Measurements from ENCODE around the gene H3-3A.

Gene H3-3A

DNA sequence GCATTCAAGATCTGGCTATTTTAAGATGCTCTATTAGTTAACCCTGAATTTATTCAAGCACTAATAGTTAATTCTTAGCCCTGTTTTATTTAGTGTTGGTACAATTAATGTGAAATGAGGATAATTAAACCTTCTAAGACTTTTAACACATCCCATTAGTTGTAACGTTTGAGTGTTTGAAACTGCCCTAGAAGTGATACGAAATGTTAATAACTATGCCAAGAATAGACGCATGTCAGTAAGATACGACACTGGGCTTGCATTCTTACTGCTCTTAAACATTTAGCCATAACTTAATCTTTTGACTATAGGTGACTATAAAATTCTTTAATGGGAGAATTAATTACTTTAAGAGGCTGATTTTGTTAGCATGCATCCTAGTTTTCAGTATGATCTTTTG lies 9.8 kb downstream of the H3-3A start:
- peaks cover 28% of the 10 kb centered on the region for H3K36me3 ChIP-seq (replicated peaks; ENCODE audit: insufficient read depth, low read length)
- H3K27me3 ChIP-seq (replicated peaks; ENCODE audit: insufficient read depth, low read length): no peaks in the 10 kb centered on the region
- H2AFZ ChIP-seq (ENCODE audit: low read length): no peak overlapping the region
- no peaks in the 10 kb centered on the region for H3K4me1 ChIP-seq (ENCODE audit: low read length)
- peaks cover 35% of the 10 kb centered on the region for H3K79me2 ChIP-seq (ENCODE audit: low read length)
- H3K9me3 ChIP-seq (replicated peaks; ENCODE audit: insufficient read depth, low read length): no peaks in the 10 kb centered on the region
- H3K9ac ChIP-seq (ENCODE audit: low read length): no peak overlapping the region
- H3F3A ChIP-seq (ENCODE audit: insufficient read depth, low read length): peaks cover 66% of the 10 kb centered on the region
- DNase-seq: no peak
- no peak overlapping the region for H3K4me3 ChIP-seq (ENCODE audit: low read length)
- no peak overlapping the region for H3K27ac ChIP-seq (ENCODE audit: low read length)
- no peaks in the 10 kb centered on the region for H3K9me2 ChIP-seq (replicated peaks; ENCODE audit: insufficient read depth, low read length)
- TF ChIP-seq, protein P1, sequence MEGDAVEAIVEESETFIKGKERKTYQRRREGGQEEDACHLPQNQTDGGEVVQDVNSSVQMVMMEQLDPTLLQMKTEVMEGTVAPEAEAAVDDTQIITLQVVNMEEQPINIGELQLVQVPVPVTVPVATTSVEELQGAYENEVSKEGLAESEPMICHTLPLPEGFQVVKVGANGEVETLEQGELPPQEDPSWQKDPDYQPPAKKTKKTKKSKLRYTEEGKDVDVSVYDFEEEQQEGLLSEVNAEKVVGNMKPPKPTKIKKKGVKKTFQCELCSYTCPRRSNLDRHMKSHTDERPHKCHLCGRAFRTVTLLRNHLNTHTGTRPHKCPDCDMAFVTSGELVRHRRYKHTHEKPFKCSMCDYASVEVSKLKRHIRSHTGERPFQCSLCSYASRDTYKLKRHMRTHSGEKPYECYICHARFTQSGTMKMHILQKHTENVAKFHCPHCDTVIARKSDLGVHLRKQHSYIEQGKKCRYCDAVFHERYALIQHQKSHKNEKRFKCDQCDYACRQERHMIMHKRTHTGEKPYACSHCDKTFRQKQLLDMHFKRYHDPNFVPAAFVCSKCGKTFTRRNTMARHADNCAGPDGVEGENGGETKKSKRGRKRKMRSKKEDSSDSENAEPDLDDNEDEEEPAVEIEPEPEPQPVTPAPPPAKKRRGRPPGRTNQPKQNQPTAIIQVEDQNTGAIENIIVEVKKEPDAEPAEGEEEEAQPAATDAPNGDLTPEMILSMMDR (IDR thresholded peaks at IDR 0.05; ENCODE audit: low read length): no peak
- TF ChIP-seq EZH2 (optimal IDR thresholded peaks at IDR 0.05; ENCODE audit: low read depth, low read length): no peak
- no peak for TF ChIP-seq EZH2phosphoT487 (IDR thresholded peaks at IDR 0.05; ENCODE audit: low read length)
- peaks cover 27% of the 10 kb centered on the region for H4K20me1 ChIP-seq (ENCODE audit: insufficient read depth, low read length)
- no peak overlapping the region for H3K4me2 ChIP-seq (ENCODE audit: low read depth, low read length)

DNA sequence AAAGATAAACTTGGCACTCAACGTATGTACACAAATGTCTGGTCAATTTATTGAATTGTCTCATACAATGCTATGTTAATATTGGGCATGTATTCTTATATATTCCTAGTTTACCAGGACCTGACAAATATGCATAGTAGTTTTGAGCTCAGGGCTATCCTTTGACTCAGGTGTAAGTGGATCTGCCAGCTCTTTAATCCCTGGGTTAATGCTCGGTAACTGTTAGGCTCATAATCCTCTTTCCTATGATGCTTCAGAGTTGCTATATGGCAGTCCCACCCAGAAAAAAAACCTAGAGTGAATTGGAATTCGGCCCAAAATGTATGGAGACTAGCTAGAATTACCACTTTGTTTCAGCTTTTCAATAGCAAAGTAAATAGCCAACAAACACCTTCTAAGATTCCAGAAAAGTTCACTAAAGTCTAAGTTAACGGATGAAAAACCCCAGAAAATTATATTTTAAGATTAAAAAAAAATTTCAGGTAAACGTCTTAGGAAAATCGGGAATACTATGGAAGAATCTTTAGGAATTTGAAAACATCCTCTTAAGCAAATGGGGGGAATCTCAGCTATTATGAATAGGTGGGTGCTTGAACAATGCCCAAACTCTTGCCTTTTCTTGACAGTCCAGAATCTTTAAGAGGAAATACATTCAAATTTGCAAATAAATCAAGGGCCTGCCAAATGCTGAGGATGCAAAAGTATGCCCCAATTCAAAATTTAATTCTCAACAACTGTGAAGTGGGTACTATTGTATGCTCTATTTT lies 10.9 kb downstream of the H3-3A start:
- H3K9me3 ChIP-seq (replicated peaks; ENCODE audit: insufficient read depth, low read length): no peaks in the 10 kb centered on the region
- H3K79me2 ChIP-seq (ENCODE audit: low read length): peaks cover 25% of the 10 kb centered on the region
- H3K4me1 ChIP-seq (ENCODE audit: low read length): no peaks in the 10 kb centered on the region
- H3K27me3 ChIP-seq (replicated peaks; ENCODE audit: insufficient read depth, low read length): no peaks in the 10 kb centered on the region
- no peak overlapping the region for H3K9ac ChIP-seq (ENCODE audit: low read length)
- no peaks in the 10 kb centered on the region for H3K9me2 ChIP-seq (replicated peaks; ENCODE audit: insufficient read depth, low read length)
- H3K4me2 ChIP-seq (ENCODE audit: low read depth, low read length): no peak overlapping the region
- no peak overlapping the region for H3K4me3 ChIP-seq (ENCODE audit: low read length)
- DNase-seq: no peak
- H4K20me1 ChIP-seq (ENCODE audit: insufficient read depth, low read length): peaks cover 17% of the 10 kb centered on the region
- no peak overlapping the region for H3K27ac ChIP-seq (ENCODE audit: low read length)
- H2AFZ ChIP-seq (ENCODE audit: low read length): no peak overlapping the region
- TF ChIP-seq EZH2 (optimal IDR thresholded peaks at IDR 0.05; ENCODE audit: low read depth, low read length) (no peak), EZH2phosphoT487 (IDR thresholded peaks at IDR 0.05; ENCODE audit: low read length) (no peak)
- TF ChIP-seq, protein P1 (IDR thresholded peaks at IDR 0.05; ENCODE audit: low read length): no peak
- peaks cover 20% of the 10 kb centered on the region for H3K36me3 ChIP-seq (replicated peaks; ENCODE audit: insufficient read depth, low read length)
- H3F3A ChIP-seq (ENCODE audit: insufficient read depth, low read length): peaks cover 57% of the 10 kb centered on the region

DNA sequence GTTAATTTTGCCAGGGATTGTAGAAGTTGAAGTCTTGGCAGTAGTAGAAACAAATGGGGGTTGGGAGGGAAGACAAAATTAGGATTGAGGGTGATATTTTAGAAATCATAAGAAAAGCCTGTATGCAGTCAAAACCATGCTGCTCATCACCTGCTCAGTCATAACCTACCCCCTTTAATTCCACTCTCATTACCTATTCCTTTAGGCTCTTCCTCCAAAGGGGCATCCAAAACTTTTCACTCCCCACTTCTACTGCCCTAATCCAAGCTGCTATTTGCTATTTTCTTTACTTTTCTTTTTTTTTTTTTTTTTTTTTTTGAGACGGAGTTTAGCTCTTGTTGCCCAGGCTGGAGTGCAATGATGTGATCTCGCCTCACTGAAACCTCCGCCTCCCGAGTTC lies 11.5 kb downstream of the H3-3A start:
- H3K79me2 ChIP-seq (ENCODE audit: low read length): peaks cover 18% of the 10 kb centered on the region
- no peaks in the 10 kb centered on the region for H3K9me2 ChIP-seq (replicated peaks; ENCODE audit: insufficient read depth, low read length)
- H3K27ac ChIP-seq (ENCODE audit: low read length): no peak overlapping the region
- H4K20me1 ChIP-seq (ENCODE audit: insufficient read depth, low read length): peaks cover 14% of the 10 kb centered on the region
- H3K4me2 ChIP-seq (ENCODE audit: low read depth, low read length): no peak overlapping the region
- peaks cover 53% of the 10 kb centered on the region for H3F3A ChIP-seq (ENCODE audit: insufficient read depth, low read length)
- TF ChIP-seq, protein P1 (IDR thresholded peaks at IDR 0.05; ENCODE audit: low read length): no peak
- no peak for TF ChIP-seq EZH2 (optimal IDR thresholded peaks at IDR 0.05; ENCODE audit: low read depth, low read length)
- TF ChIP-seq EZH2phosphoT487 (IDR thresholded peaks at IDR 0.05; ENCODE audit: low read length): no peak
- no peak for DNase-seq
- no peak overlapping the region for H2AFZ ChIP-seq (ENCODE audit: low read length)
- H3K4me3 ChIP-seq (ENCODE audit: low read length): no peak overlapping the region
- no peaks in the 10 kb centered on the region for H3K4me1 ChIP-seq (ENCODE audit: low read length)
- H3K9ac ChIP-seq (ENCODE audit: low read length): no peak overlapping the region
- H3K27me3 ChIP-seq (replicated peaks; ENCODE audit: insufficient read depth, low read length): no peaks in the 10 kb centered on the region
- H3K36me3 ChIP-seq (replicated peaks; ENCODE audit: insufficient read depth, low read length): peaks cover 15% of the 10 kb centered on the region; the same call in 1 of the 2 replicates
- no peaks in the 10 kb centered on the region for H3K9me3 ChIP-seq (replicated peaks; ENCODE audit: insufficient read depth, low read length)
